Glutamatergic neuron (in vitro differentiated cells): ENCODE data around the gene KIR2DL4. TPM values are rescaled to one million over a fixed set of nuclear protein-coding genes. Genes with fewer than 3 reads are reported as not detected.

Experiments used
- DNase-seq: peaks from one replicate; pipeline ENCODE4 v3.0.0; 2022
- H3K27ac Mint-ChIP-seq: one replicate; pipeline ENCODE4 v1.8.0; 2020; ENCODE audit warnings: mild to moderate bottlenecking, mixed read lengths, inconsistent platforms; ENCODE audit not compliant: unreplicated experiment
- H3K27me3 Mint-ChIP-seq: one replicate; pipeline ENCODE4 v1.8.0; 2020; ENCODE audit warnings: mild to moderate bottlenecking, moderate library complexity, mixed read lengths, inconsistent platforms; ENCODE audit not compliant: unreplicated experiment
- H3K36me3 Mint-ChIP-seq: one replicate; pipeline ENCODE4 v1.8.0; 2020; ENCODE audit warnings: mild to moderate bottlenecking, mixed read lengths, inconsistent platforms; ENCODE audit not compliant: unreplicated experiment
- H3K4me1 Mint-ChIP-seq: one replicate; pipeline ENCODE4 v1.8.0; 2020; ENCODE audit warnings: mild to moderate bottlenecking, low read depth, mixed read lengths, inconsistent platforms; ENCODE audit not compliant: unreplicated experiment
- H3K4me3 Mint-ChIP-seq: one replicate; pipeline ENCODE4 v1.8.0; 2020; ENCODE audit warnings: mild to moderate bottlenecking, mixed read lengths, inconsistent platforms; ENCODE audit not compliant: unreplicated experiment
- H3K9me3 Mint-ChIP-seq: one replicate; pipeline ENCODE4 v1.8.0; 2020; ENCODE audit warnings: mild to moderate bottlenecking, moderate library complexity, mixed read lengths, inconsistent platforms; ENCODE audit not compliant: unreplicated experiment
- total RNA-seq: library from RNA; stranded (reverse); fragmentation: NEBNext Ultra II Directional; extraction: Animal tissue kit (Norgen Biotek cat#: 25700); gene quantifications from one replicate; pipeline ENCODE4 v1.2.1, GENCODE V29; 2021; ENCODE audit not compliant: unreplicated experiment
- TF ChIP-seq, protein P1 (sequence below): fragments of 200-600 bp; sonication (generic); IDR thresholded peaks from one replicate; pipeline ENCODE4 v1.5.0; 2021; ENCODE audit not compliant: partially characterized antibody, unreplicated experiment

The KIR2DL4 gene
- total RNA-seq, 1 donor from 2014 or later = not detected

GRCh38 chr19:54792814-54793213 lies 10.6 kb upstream of the KIR2DL4 start:
- no peaks in the 10 kb centered on the region for H3K4me1 Mint-ChIP-seq
- peaks cover 5% of the 10 kb centered on the region for H3K36me3 Mint-ChIP-seq
- no peak overlapping the region for H3K27ac Mint-ChIP-seq
- no peak for DNase-seq
- no peak overlapping the region for H3K4me3 Mint-ChIP-seq
- no peaks in the 10 kb centered on the region for H3K27me3 Mint-ChIP-seq
- TF ChIP-seq, protein P1, sequence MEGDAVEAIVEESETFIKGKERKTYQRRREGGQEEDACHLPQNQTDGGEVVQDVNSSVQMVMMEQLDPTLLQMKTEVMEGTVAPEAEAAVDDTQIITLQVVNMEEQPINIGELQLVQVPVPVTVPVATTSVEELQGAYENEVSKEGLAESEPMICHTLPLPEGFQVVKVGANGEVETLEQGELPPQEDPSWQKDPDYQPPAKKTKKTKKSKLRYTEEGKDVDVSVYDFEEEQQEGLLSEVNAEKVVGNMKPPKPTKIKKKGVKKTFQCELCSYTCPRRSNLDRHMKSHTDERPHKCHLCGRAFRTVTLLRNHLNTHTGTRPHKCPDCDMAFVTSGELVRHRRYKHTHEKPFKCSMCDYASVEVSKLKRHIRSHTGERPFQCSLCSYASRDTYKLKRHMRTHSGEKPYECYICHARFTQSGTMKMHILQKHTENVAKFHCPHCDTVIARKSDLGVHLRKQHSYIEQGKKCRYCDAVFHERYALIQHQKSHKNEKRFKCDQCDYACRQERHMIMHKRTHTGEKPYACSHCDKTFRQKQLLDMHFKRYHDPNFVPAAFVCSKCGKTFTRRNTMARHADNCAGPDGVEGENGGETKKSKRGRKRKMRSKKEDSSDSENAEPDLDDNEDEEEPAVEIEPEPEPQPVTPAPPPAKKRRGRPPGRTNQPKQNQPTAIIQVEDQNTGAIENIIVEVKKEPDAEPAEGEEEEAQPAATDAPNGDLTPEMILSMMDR = no peak
- peaks cover 12% of the 10 kb centered on the region for H3K9me3 Mint-ChIP-seq

DNA sequence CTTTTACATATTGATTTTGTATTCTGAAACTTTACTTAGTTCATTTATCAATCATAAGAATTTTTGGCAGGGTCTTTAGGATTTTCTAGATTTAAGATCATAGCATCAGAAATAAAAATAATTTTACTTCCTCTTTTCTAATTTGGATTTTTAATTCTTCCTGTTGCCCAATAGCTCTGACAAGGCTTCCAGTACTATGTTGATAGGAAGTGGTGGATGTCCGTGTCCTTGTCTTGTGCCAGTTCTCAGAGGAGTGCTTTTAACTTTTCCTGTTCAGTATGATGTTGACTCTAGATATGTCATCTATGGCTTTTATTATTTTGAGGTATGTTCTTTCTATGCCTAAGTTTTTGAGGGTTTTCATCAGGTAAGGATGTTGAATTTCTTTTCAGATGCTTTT lies 7.7 kb upstream of the KIR2DL4 start:
- no peak for DNase-seq
- TF ChIP-seq, protein P1 = no peak
- no peaks in the 10 kb centered on the region for H3K4me1 Mint-ChIP-seq
- H3K4me3 Mint-ChIP-seq = no peak overlapping the region
- no peak overlapping the region for H3K27ac Mint-ChIP-seq
- peaks cover 13% of the 10 kb centered on the region for H3K9me3 Mint-ChIP-seq
- H3K27me3 Mint-ChIP-seq = no peaks in the 10 kb centered on the region
- H3K36me3 Mint-ChIP-seq = no peaks in the 10 kb centered on the region

DNA sequence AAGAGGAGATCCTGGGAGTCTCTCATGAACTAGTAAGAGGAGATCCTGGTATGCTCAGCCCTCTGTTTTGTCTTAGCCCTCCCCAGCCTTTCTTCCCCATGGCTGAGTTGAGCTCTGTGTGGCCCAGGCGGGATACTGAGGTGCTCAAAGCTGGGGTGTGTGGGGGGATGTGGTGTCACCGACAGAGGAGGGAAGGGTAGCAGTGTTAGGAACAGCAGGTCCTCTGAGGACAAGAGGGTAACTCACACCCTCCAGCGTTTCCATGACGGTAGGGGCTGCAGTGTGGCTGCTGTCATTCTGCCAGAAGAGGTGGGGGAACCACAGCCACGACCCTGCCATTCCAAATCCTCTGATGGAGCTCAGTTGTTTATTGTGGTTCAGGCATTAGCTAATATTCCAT lies 691 bp downstream of the KIR2DL4 start:
- DNase-seq = no peak
- Mint-ChIP-seq H3K36me3 (peaks cover 13% of the 10 kb centered on the region), H3K4me3 (no peak overlapping the region), H3K9me3 (peaks cover 16% of the 10 kb centered on the region), H3K27me3 (peaks cover 2% of the 10 kb centered on the region), H3K27ac (no peak overlapping the region), H3K4me1 (no peaks in the 10 kb centered on the region)
- TF ChIP-seq, protein P1 = no peak

DNA sequence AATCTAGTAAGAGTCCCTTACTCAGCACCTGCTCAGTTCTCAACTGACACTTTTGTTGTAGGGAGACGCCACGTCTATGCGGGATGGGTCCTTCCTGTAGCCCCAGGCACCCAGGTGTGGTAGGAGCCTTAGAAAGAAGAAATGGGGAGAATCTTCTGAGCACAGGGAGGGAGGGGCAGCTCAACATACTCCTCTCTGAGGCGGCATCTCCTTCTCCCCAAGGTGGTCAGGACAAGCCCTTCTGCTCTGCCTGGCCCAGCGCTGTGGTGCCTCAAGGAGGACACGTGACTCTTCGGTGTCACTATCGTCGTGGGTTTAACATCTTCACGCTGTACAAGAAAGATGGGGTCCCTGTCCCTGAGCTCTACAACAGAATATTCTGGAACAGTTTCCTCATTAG lies 1.2 kb downstream of the KIR2DL4 start:
- Mint-ChIP-seq H3K27me3 (peaks cover 2% of the 10 kb centered on the region), H3K9me3 (peaks cover 14% of the 10 kb centered on the region), H3K4me3 (no peak overlapping the region), H3K36me3 (peaks cover 16% of the 10 kb centered on the region), H3K27ac (no peak overlapping the region), H3K4me1 (no peaks in the 10 kb centered on the region)
- TF ChIP-seq, protein P1 = no peak
- DNase-seq = no peak

DNA sequence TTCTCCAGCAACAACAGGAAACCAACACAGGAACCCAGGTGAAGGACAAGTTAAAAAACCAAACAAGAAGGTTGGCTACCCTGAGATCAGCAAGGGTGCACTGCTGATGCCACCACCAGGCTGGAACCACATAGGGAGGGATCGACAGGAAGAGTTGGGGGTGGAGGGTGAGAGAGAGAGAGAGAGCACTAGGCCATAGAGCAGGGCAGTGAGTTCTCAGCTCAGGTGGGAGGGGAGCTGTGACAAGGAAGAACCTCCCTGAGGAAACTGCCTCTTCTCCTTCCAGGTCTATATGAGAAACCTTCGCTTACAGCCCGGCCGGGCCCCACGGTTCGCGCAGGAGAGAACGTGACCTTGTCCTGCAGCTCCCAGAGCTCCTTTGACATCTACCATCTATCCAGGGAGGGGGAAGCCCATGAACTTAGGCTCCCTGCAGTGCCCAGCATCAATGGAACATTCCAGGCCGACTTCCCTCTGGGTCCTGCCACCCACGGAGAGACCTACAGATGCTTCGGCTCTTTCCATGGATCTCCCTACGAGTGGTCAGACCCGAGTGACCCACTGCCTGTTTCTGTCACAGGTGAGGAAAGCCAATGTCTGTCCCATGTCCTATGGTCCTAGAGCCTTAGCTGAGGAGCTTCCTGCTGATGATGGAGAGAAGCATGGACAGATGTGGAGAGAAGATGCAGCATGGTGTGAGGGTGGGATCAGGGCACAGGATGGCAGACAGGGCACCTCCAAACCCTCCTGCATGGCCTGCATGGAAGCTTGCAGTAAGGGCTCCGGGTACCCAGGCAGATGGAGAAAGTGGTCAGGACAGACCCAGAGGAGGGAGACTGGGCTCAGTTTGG lies 2.5 kb downstream of the KIR2DL4 start:
- H3K9me3 Mint-ChIP-seq = peaks cover 15% of the 10 kb centered on the region
- TF ChIP-seq, protein P1 = no peak
- H3K36me3 Mint-ChIP-seq = peaks cover 18% of the 10 kb centered on the region
- DNase-seq = no peak
- H3K4me3 Mint-ChIP-seq = no peak overlapping the region
- no peak overlapping the region for H3K27ac Mint-ChIP-seq
- H3K4me1 Mint-ChIP-seq = no peaks in the 10 kb centered on the region
- H3K27me3 Mint-ChIP-seq = peaks cover 2% of the 10 kb centered on the region
